ENCODE measurements around the gene RNF214. TPM values are rescaled to one million over a fixed set of nuclear protein-coding genes. Genes with fewer than 3 reads are reported as not detected.
A peak's percentile ranks its signal among the peaks of the same experiment; 100 is the strongest.

The RNF214 gene
- polyA plus RNA-seq, 3 donors = 6.4 to 13.8 (median 7.8) TPM

- no peak overlapping the region for H3K4me2 ChIP-seq (replicated peaks; ENCODE audit: extremely low read depth, low read length, poor library complexity, severe bottlenecking)
- H3K4me3 ChIP-seq (replicated peaks in 1 of 3; ENCODE audit: low read depth in 2 of 3, low read length in 3 of 3) = no peak overlapping the region
- Mint-ChIP-seq H3K27me3 (ENCODE audit: low read depth in 3 of 3) (peaks cover 0 to 3% (median 0%) of the 10 kb centered on the region in 3 donors), H3K36me3 (peaks cover 79 to 96% of the 10 kb centered on the region in 2 donors), H3K4me1 (peaks cover 6% of the 10 kb centered on the region), H3K9me3 (no peaks in the 10 kb centered on the region), H3K27ac (peak overlapping the region in 2 of 7 donors; percentile 21 to 46), H3K4me3 (no peak overlapping the region)
- intact Hi-C loops (cut with micrococcal nuclease) = no loop called here
- no peaks in the 10 kb centered on the region for H4K20me1 ChIP-seq (ENCODE audit: insufficient read depth, low read length)
- H3K4me1 ChIP-seq (ENCODE audit: control insufficient read depth in 1 of 2, insufficient read depth in 2 of 2, low read length in 2 of 2) = peaks cover 0 to 3% of the 10 kb centered on the region in 2 donors
- H3K9ac ChIP-seq (ENCODE audit: insufficient read depth, low read length, poor library complexity, severe bottlenecking) = no peak overlapping the region
- no peak overlapping the region for H3K27ac ChIP-seq (ENCODE audit: low read depth in 1 of 2, low read length in 2 of 2)
- H3K9me3 ChIP-seq (replicated peaks in 1 of 2; ENCODE audit: control insufficient read depth in 1 of 2, insufficient read depth in 1 of 2, low read length in 2 of 2) = no peaks in the 10 kb centered on the region
- H3K36me3 ChIP-seq (replicated peaks in 1 of 2; ENCODE audit: control insufficient read depth in 1 of 2, insufficient read depth in 2 of 2, low read length in 2 of 2) = peaks cover 89 to 95% of the 10 kb centered on the region in 2 donors
- no peak overlapping the region for H2AFZ ChIP-seq (ENCODE audit: insufficient read depth, low read depth, low read length, poor library complexity, severe bottlenecking)
- no peaks in the 10 kb centered on the region for H3K79me2 ChIP-seq (ENCODE audit: insufficient read depth, low read length)
- no peak for DNase-seq
- TF ChIP-seq CTCF (IDR thresholded peaks at IDR 0.05) = no peak
- WGBS (ENCODE audit: insufficient coverage) = 100% methylated on average over 2 of the region's 15 CpGs
- H3K27me3 ChIP-seq (ENCODE audit: control insufficient read depth in 2 of 2, insufficient read depth in 2 of 2, low read length in 2 of 2) = no peaks in the 10 kb centered on the region
Measured at GRCh38 chr11:117218133-117218915, 14.1 kb upstream of the RNF214 start.

GRCh38 chr11:117219001-117219400 is 13.5 kb upstream of the RNF214 start:
- no peaks in the 10 kb centered on the region for H4K20me1 ChIP-seq (ENCODE audit: insufficient read depth, low read length)
- intact Hi-C loops (cut with micrococcal nuclease) = no loop called here
- H3K4me3 ChIP-seq (replicated peaks in 1 of 3; ENCODE audit: low read depth in 2 of 3, low read length in 3 of 3) = no peak overlapping the region
- H3K79me2 ChIP-seq (ENCODE audit: insufficient read depth, low read length) = no peaks in the 10 kb centered on the region
- Mint-ChIP-seq H3K36me3 (peaks cover 82 to 96% of the 10 kb centered on the region in 2 donors), H3K9me3 (no peaks in the 10 kb centered on the region), H3K4me1 (peaks cover 6% of the 10 kb centered on the region), H3K27ac (peak overlapping the region in 2 of 7 donors; percentile 19 to 46), H3K4me3 (no peak overlapping the region), H3K27me3 (ENCODE audit: low read depth in 3 of 3) (peaks cover 0 to 2% (median 0%) of the 10 kb centered on the region in 3 donors)
- no peak overlapping the region for H3K27ac ChIP-seq (ENCODE audit: low read depth in 1 of 2, low read length in 2 of 2)
- no peak overlapping the region for H2AFZ ChIP-seq (ENCODE audit: insufficient read depth, low read depth, low read length, poor library complexity, severe bottlenecking)
- no peaks in the 10 kb centered on the region for H3K9me3 ChIP-seq (replicated peaks in 1 of 2; ENCODE audit: control insufficient read depth in 1 of 2, insufficient read depth in 1 of 2, low read length in 2 of 2)
- TF ChIP-seq CTCF (IDR thresholded peaks at IDR 0.05) = no peak
- H3K9ac ChIP-seq (ENCODE audit: insufficient read depth, low read length, poor library complexity, severe bottlenecking) = no peak overlapping the region
- peaks cover 0 to 3% of the 10 kb centered on the region in 2 donors for H3K4me1 ChIP-seq (ENCODE audit: control insufficient read depth in 1 of 2, insufficient read depth in 2 of 2, low read length in 2 of 2)
- DNase-seq = no peak
- WGBS (ENCODE audit: insufficient coverage) = 97% methylated on average over 8 of the region's 9 CpGs
- peaks cover 91 to 96% of the 10 kb centered on the region in 2 donors for H3K36me3 ChIP-seq (replicated peaks in 1 of 2; ENCODE audit: control insufficient read depth in 1 of 2, insufficient read depth in 2 of 2, low read length in 2 of 2)
- no peaks in the 10 kb centered on the region for H3K27me3 ChIP-seq (ENCODE audit: control insufficient read depth in 2 of 2, insufficient read depth in 2 of 2, low read length in 2 of 2)
- no peak overlapping the region for H3K4me2 ChIP-seq (replicated peaks; ENCODE audit: extremely low read depth, low read length, poor library complexity, severe bottlenecking)
